H1 (cell line): ENCODE measurements around the gene BLOC1S3. TPM values are rescaled to one million over a fixed set of nuclear protein-coding genes. Genes with fewer than 3 reads are reported as not detected.

Source experiments
- CTCF ChIA-PET: fragments of 300-600 bp; sonication (Branson Sonifier 250); formaldehyde crosslinking; loops from one replicate; lab custom pipeline; 2021; ENCODE audit not compliant: partially characterized antibody; lab: Charles Lee
- POLR2A ChIA-PET: fragments of 300-600 bp; sonication (Branson Sonifier 250); formaldehyde crosslinking; loops from one replicate; lab custom pipeline; 2021; ENCODE audit warnings: inconsistent platforms; ENCODE audit not compliant: partially characterized antibody; lab: Charles Lee
- DNase-seq, 2 experiments: peaks; one replicate each; pipeline versions ENCODE4 v3.0.0 to v3.0.0-alpha.2; 2010 to 2022; ENCODE audit warnings: low spot score in 2 of 2, low read depth in 1 of 2, mixed read lengths in 1 of 2
- FAIRE-seq: peaks from 2 replicates; lab custom pipeline; 2011; peaks lifted over from hg19 to GRCh38; lab: Jason Lieb, UNC
- H2AFZ ChIP-seq: 2 replicates; pipeline ENCODE4 v1.8.1; 2012; ENCODE audit warnings: low read length, inconsistent platforms
- H2AK5ac ChIP-seq: 2 replicates; pipeline ENCODE4 v1.6.1; 2013; ENCODE audit warnings: low read depth, low read length
- H2BK120ac ChIP-seq: replicated peaks from 2 replicates; pipeline ENCODE3; 2013; ENCODE audit warnings: low read depth, low read length, inconsistent platforms
- H2BK12ac ChIP-seq: 2 replicates; pipeline ENCODE4 v1.6.1; 2013; ENCODE audit warnings: low read depth, low read length
- H2BK15ac ChIP-seq: 2 replicates; pipeline ENCODE4 v1.6.1; 2013; ENCODE audit warnings: low read length
- H2BK20ac ChIP-seq: 2 replicates; pipeline ENCODE4 v1.6.1; 2013; ENCODE audit warnings: low read length
- H2BK5ac ChIP-seq: 2 replicates; pipeline ENCODE4 v1.6.1; 2013; ENCODE audit warnings: low read depth, low read length
- H3K14ac ChIP-seq: 2 replicates; pipeline ENCODE4 v1.6.1; 2013; ENCODE audit warnings: inconsistent platforms; ENCODE audit not compliant: insufficient read length
- H3K18ac ChIP-seq: 2 replicates; pipeline ENCODE4 v1.6.1; 2013; ENCODE audit warnings: low read length; ENCODE audit errors: extremely low read depth
- H3K23ac ChIP-seq: 2 replicates; pipeline ENCODE4 v1.6.1; 2013; ENCODE audit warnings: inconsistent platforms; ENCODE audit not compliant: insufficient read length
- H3K23me2 ChIP-seq: 2 replicates; pipeline ENCODE4 v1.6.1; 2013; ENCODE audit warnings: low read depth, low read length
- H3K27ac ChIP-seq: 2 replicates; pipeline ENCODE4 v1.6.1; 2011; ENCODE audit warnings: low read depth, low read length, inconsistent platforms
- H3K27me3 ChIP-seq, 4 experiments: replicated peaks in 1 of 4; 1 replicate in 1 of 4; 2 replicates in 3 of 4; pipeline versions ENCODE4 v1.6.1 to v1.8.1; 2011 to 2013; ENCODE audit warnings: low read length in 3 of 4, mild to moderate bottlenecking in 3 of 4, inconsistent platforms in 2 of 4, mixed read lengths in 2 of 4, moderate library complexity in 1 of 4; ENCODE audit not compliant: control insufficient read depth in 3 of 4, insufficient read depth in 3 of 4; ENCODE audit errors: extremely low read depth in 1 of 4
- H3K36me3 ChIP-seq, 4 experiments: 2 replicates each; pipeline versions ENCODE4 v1.6.1 to v1.8.1; 2011 to 2013; ENCODE audit warnings: mild to moderate bottlenecking in 4 of 4, low read length in 3 of 4, moderate library complexity in 2 of 4, control low read depth in 1 of 4, inconsistent platforms in 1 of 4; ENCODE audit not compliant: insufficient read depth in 4 of 4, control insufficient read depth in 2 of 4
- H3K4ac ChIP-seq: replicated peaks from 2 replicates; pipeline ENCODE3; 2013; ENCODE audit warnings: low read length, low read depth, mixed read lengths, inconsistent platforms; ENCODE audit not compliant: insufficient read length
- H3K4me1 ChIP-seq, 4 experiments: replicated peaks in 1 of 4; 1 replicate in 1 of 4; 2 replicates in 3 of 4; pipeline versions ENCODE4 v1.6.1 to v1.8.1; 2011 to 2013; ENCODE audit warnings: low read length in 3 of 4, inconsistent platforms in 2 of 4, mixed read lengths in 1 of 4; ENCODE audit not compliant: insufficient read depth in 4 of 4, control insufficient read depth in 3 of 4
- H3K4me2 ChIP-seq, 2 experiments: 2 replicates each; pipeline versions ENCODE4 v1.6.1 to v1.8.1; 2011 to 2013; ENCODE audit warnings: low read depth in 2 of 2, low read length in 2 of 2, control low read depth in 1 of 2, inconsistent platforms in 1 of 2, mild to moderate bottlenecking in 1 of 2; ENCODE audit not compliant: insufficient read depth in 1 of 2
- H3K4me3 ChIP-seq, 4 experiments: fragments of 200-600, 300-600 bp in 1 of 4; sonication (generic), shearing (Covaris generic), sonication (Bioruptor Twin) in 1 of 4; 2 replicates each; pipeline versions ENCODE4 v1.5.1 to v1.8.1; 2011 to 2016; ENCODE audit warnings: low read length in 4 of 4, low read depth in 3 of 4, control low read depth in 2 of 4, inconsistent platforms in 2 of 4, mild to moderate bottlenecking in 2 of 4, mixed read lengths in 1 of 4, moderate library complexity in 1 of 4; ENCODE audit not compliant: insufficient read depth in 2 of 4; ENCODE audit errors: extremely low read depth in 1 of 4
- H3K56ac ChIP-seq: replicated peaks from 2 replicates; pipeline ENCODE3; 2013; ENCODE audit warnings: low read depth, mild to moderate bottlenecking, mixed read lengths, low read length, inconsistent platforms; ENCODE audit not compliant: insufficient read length
- H3K79me1 ChIP-seq: 2 replicates; pipeline ENCODE4 v1.6.1; 2013; ENCODE audit warnings: low read depth, low read length, control low read depth
- H3K79me2 ChIP-seq, 2 experiments: 2 replicates each; pipeline versions ENCODE4 v1.6.1 to v1.8.1; 2012 to 2013; ENCODE audit warnings: low read length in 2 of 2, mild to moderate bottlenecking in 2 of 2, inconsistent platforms in 1 of 2; ENCODE audit not compliant: insufficient read depth in 2 of 2, control insufficient read depth in 1 of 2
- H3K9ac ChIP-seq, 4 experiments: replicated peaks in 1 of 4; 1 replicate in 1 of 4; 2 replicates in 3 of 4; pipeline versions ENCODE4 v1.6.1 to v1.8.1; 2011 to 2013; ENCODE audit warnings: low read depth in 3 of 4, low read length in 3 of 4, control low read depth in 2 of 4, mild to moderate bottlenecking in 2 of 4, moderate library complexity in 2 of 4, inconsistent platforms in 1 of 4; ENCODE audit errors: extremely low read depth in 1 of 4
- H3K9me3 ChIP-seq, 2 experiments: 2 replicates each; pipeline versions ENCODE4 v1.6.1 to v1.8.1; 2012 to 2013; ENCODE audit warnings: mild to moderate bottlenecking in 2 of 2, moderate library complexity in 2 of 2, control low read depth in 1 of 2, inconsistent platforms in 1 of 2, low read depth in 1 of 2, low read length in 1 of 2, mixed read lengths in 1 of 2; ENCODE audit not compliant: insufficient read depth in 2 of 2
- H4K20me1 ChIP-seq, 2 experiments: replicated peaks in 1 of 2; 2 replicates each; pipeline versions ENCODE3 to v1.8.1; 2011 to 2013; ENCODE audit warnings: inconsistent platforms in 2 of 2, low read length in 2 of 2, mild to moderate bottlenecking in 1 of 2; ENCODE audit not compliant: insufficient read depth in 2 of 2, control insufficient read depth in 1 of 2
- H4K5ac ChIP-seq: 2 replicates; pipeline ENCODE4 v1.6.1; 2013; ENCODE audit warnings: low read length, low read depth, mixed read lengths, inconsistent platforms; ENCODE audit not compliant: insufficient read length
- H4K8ac ChIP-seq: 2 replicates; pipeline ENCODE4 v1.8.0; 2013; ENCODE audit warnings: mild to moderate bottlenecking, moderate library complexity, low read length, inconsistent platforms; ENCODE audit not compliant: insufficient read depth; ENCODE audit errors: extremely low read depth
- H4K91ac ChIP-seq: replicated peaks from 2 replicates; pipeline ENCODE3; 2013; ENCODE audit warnings: low read length, mixed read lengths, inconsistent platforms; ENCODE audit not compliant: insufficient read length
- ASH2L ChIP-seq: fragments of 200-600, 300-600 bp; sonication (generic); IDR thresholded peaks from one replicate; pipeline ENCODE4 v1.7.1; 2017; ENCODE audit warnings: low read length
- CEBPB ChIP-seq: IDR thresholded peaks from 2 replicates; pipeline ENCODE4 v1.6.1; 2012; ENCODE audit warnings: low read depth, low read length
- CHD1 ChIP-seq: IDR thresholded peaks from 2 replicates; pipeline ENCODE4 v1.6.1; 2012; ENCODE audit warnings: low read depth, low read length, improper control_type of control experiment
- HDAC2 ChIP-seq, 2 experiments: fragments of 300-600 bp in 1 of 2; sonication (generic) in 1 of 2; IDR thresholded peaks; 2 replicates each; pipeline ENCODE4 v1.6.1; 2011 to 2012; ENCODE audit warnings: low read depth in 2 of 2, low read length in 2 of 2, mild to moderate bottlenecking in 2 of 2, moderate library complexity in 2 of 2, borderline replicate concordance in 1 of 2, inconsistent platforms in 1 of 2
- HDAC6 ChIP-seq: IDR thresholded peaks from one replicate; pipeline ENCODE4 v1.7.1; 2012; ENCODE audit warnings: low read depth, mild to moderate bottlenecking, inconsistent platforms, low read length, moderate library complexity
- JUND ChIP-seq: IDR thresholded peaks from 2 replicates; pipeline ENCODE4 v1.6.1; 2011; ENCODE audit warnings: mild to moderate bottlenecking, improper control_type of control experiment, low read length
- POLR2A ChIP-seq, 2 experiments: IDR thresholded peaks; 1 replicate in 1 of 2; 2 replicates in 1 of 2; pipeline ENCODE4 v1.6.1; 2011; ENCODE audit warnings: low read depth in 2 of 2, low read length in 2 of 2, mild to moderate bottlenecking in 2 of 2; ENCODE audit errors: control extremely low read depth in 1 of 2
- POLR2AphosphoS5 ChIP-seq: IDR thresholded peaks from 2 replicates; pipeline ENCODE4 v1.6.1; 2011; ENCODE audit warnings: low read depth, low read length
- RAD21 ChIP-seq, 2 experiments: IDR thresholded peaks in 1 of 2; conservative IDR thresholded peaks in 1 of 2; 2 replicates each; pipeline ENCODE4 v1.6.1; 2011; ENCODE audit warnings: low read depth in 2 of 2, low read length in 2 of 2, improper control_type of control experiment in 1 of 2, inconsistent platforms in 1 of 2, mild to moderate bottlenecking in 1 of 2, moderate library complexity in 1 of 2
- TBP ChIP-seq: IDR thresholded peaks from 2 replicates; pipeline ENCODE4 v1.6.1; 2011; ENCODE audit warnings: low read depth, low read length, improper control_type of control experiment
- TEAD4 ChIP-seq: IDR thresholded peaks from 2 replicates; pipeline ENCODE4 v1.6.1; 2012; ENCODE audit warnings: low read depth, low read length, inconsistent platforms, mixed read lengths
- WGBS, 2 experiments: shearing (Covaris generic) in 1 of 2; methylation state at CpG; one replicate each; pipeline versions ENCODE4 v1.1.6 to v1.1.7; 2013 to 2015; ENCODE audit warnings: low lambda C conversion rate in 2 of 2, mixed read lengths in 2 of 2, inconsistent platforms in 1 of 2, low coverage in 1 of 2, missing lambda C conversion rate in 1 of 2; ENCODE audit not compliant: insufficient replicate concordance in 2 of 2, insufficient coverage in 1 of 2, insufficient read length in 1 of 2; ENCODE audit errors: extremely low coverage in 1 of 2, missing lambda C conversion rate in 1 of 2; 5-methylcytosine and 5-hydroxymethylcytosine counted together
- polyA plus RNA-seq, 7 experiments: library from polyadenylated mRNA; depleted of rRNA in 3 of 7; stranded (reverse) in 5 of 7; unstranded in 2 of 7; fragments of >200 nt in 5 of 7; fragments of 200-250 nt in 2 of 7; gene quantifications; 1 replicate in 5 of 7; 2 replicates in 1 of 7; 4 replicates in 1 of 7; pipeline versions ENCODE4 v1.2.1 to v1.2.3, GENCODE V29; 2011 to 2013; ENCODE audit warnings: missing spikeins in 2 of 7, mixed read lengths in 2 of 7
- total RNA-seq: library from RNA; stranded (reverse); fragmentation: NEBNext Ultra II Directional; extraction: Animal tissue kit (Norgen Biotek cat#: 25700); gene quantifications from 2 replicates; pipeline ENCODE4 v1.2.1, GENCODE V29; 2021

The BLOC1S3 gene
- total and polyA plus RNA-seq, 2 of the 8 experiments (the other 6 are each of a cell fraction or from before 2014, with no cell fraction given), result 6.0 to 6.1 TPM

- Histone ChIP-seq H3K9ac (no peak overlapping the region; a peak in 2 of 7 replicates), H3K27me3 (no peaks in the 10 kb centered on the region; a peak in 1 of 7 replicates), H4K5ac (no peak overlapping the region), H2BK20ac (no peak overlapping the region), H3K14ac (no peak overlapping the region), H2BK12ac (no peak overlapping the region), H3K23me2 (no peaks in the 10 kb centered on the region), H4K20me1 (no peaks in the 10 kb centered on the region), H2AK5ac (no peak overlapping the region), H3K9me3 (no peaks in the 10 kb centered on the region), H4K8ac (0 out of 2 replicates have a peak overlapping the region, but pooled peaks have one; percentile 38), H3K56ac (no peak overlapping the region), H3K4ac (no peak overlapping the region), H3K18ac (no peak overlapping the region), H3K79me2 (no peaks in the 10 kb centered on the region), H3K4me2 (peak overlapping the region in 1 of 2 experiments; percentile 48; a peak in 3 of 4 replicates), H2AFZ (peak overlapping the region; percentile 97; the same call in 1 of the 2 replicates), H3K79me1 (no peaks in the 10 kb centered on the region), H2BK5ac (no peak overlapping the region), H3K4me1 (peaks cover 0 to 3% (median 2%) of the 10 kb centered on the region in 4 experiments; a peak in 3 of 7 replicates), H3K4me3 (no peak overlapping the region), H3K27ac (no peak overlapping the region), H2BK15ac (no peak overlapping the region; the same call in 1 of the 2 replicates), H3K23ac (no peak overlapping the region), H2BK120ac (no peak overlapping the region), H4K91ac (no peak overlapping the region), H3K36me3 (no peaks in the 10 kb centered on the region)
- WGBS, 2 experiments, result 41% methylated on average over 12 of the region's 12 CpGs; no CpG with 5 or more reads in 1 of the 2 experiments
- DNase-seq (peak in 1 of 2 experiments; percentile 61), FAIRE-seq (peak; percentile 90)
- ChIA-PET CTCF (interaction anchor here (0.7 to 8.1 kb wide), 42 partner anchors 9 to 339 kb away, joined by 3 to 54 read pairs (median 4); partner anchors contain the start of genes BLOC1S3, MARK4, NKPD1 and TRAPPC6A), POLR2A (interaction anchor here (0.8 to 1.6 kb wide), 3 partner anchors 9 to 35 kb away, joined by 3 to 8 read pairs (median 3); partner anchors contain the start of genes BLOC1S3 and TRAPPC6A)
- TF ChIP-seq TBP (no peak; the same call in 1 of the 2 replicates), POLR2A (IDR thresholded peaks at IDR 0.05; ENCODE audit: control extremely low read depth in 1 of 2, low read depth in 2 of 2, low read length in 2 of 2) (no peak), JUND (no peak), TEAD4 (peak; percentile 61), ASH2L (no peak), HDAC6 (no peak), RAD21 (IDR thresholded peaks at IDR 0.05 in 1 of 2, conservative IDR thresholded peaks at IDR 0.05 in 1 of 2; ENCODE audit: low read depth in 2 of 2, low read length in 2 of 2) (peak; percentile 65 to 75), CEBPB (no peak), POLR2AphosphoS5 (no peak), HDAC2 (IDR thresholded peaks at IDR 0.05; ENCODE audit: borderline replicate concordance in 1 of 2, low read depth in 2 of 2, low read length in 2 of 2) (no peak), CHD1 (no peak)
Measured at GRCh38 chr19:45187421-45188100, 9.0 kb downstream of the BLOC1S3 start.
